HL-60 (cell line): ENCODE measurements around the gene SPEF1.

Experiments used
- DNase-seq, 2 experiments: peaks; one replicate each; pipeline ENCODE4 v3.0.0-alpha.2; 2010 to 2020; ENCODE audit warnings: low read depth in 1 of 2, low spot score in 1 of 2
- H3K27ac ChIP-seq: fragments of 250-450 bp; sonication (Bioruptor Pico); replicated peaks from 2 replicates; pipeline ENCODE4 v1.5.1; 2020; ENCODE audit warnings: mild to moderate bottlenecking, moderate library complexity
- H3K27me3 ChIP-seq: fragments of 250-450 bp; sonication (Bioruptor Pico); 2 replicates; pipeline ENCODE4 v1.5.1; 2021; ENCODE audit warnings: mild to moderate bottlenecking, moderate library complexity; ENCODE audit not compliant: insufficient read depth, poor library complexity, severe bottlenecking
- H3K4me3 ChIP-seq: replicated peaks from 2 replicates; pipeline ENCODE4 v1.5.1; 2011; ENCODE audit warnings: mild to moderate bottlenecking, control low read depth, low read length; ENCODE audit not compliant: insufficient read depth
- CTCF ChIP-seq: IDR thresholded peaks from one replicate; pipeline ENCODE4 v1.5.1; 2011; ENCODE audit warnings: low read length, control low read depth, inconsistent platforms; ENCODE audit not compliant: insufficient read depth
- GABPA ChIP-seq: IDR thresholded peaks from 2 replicates; pipeline ENCODE4 v1.6.1; 2012; ENCODE audit warnings: low read depth
- POLR2AphosphoS5 ChIP-seq: IDR thresholded peaks from 2 replicates; pipeline ENCODE4 v1.6.1; 2012; ENCODE audit warnings: low read depth
- REST ChIP-seq: IDR thresholded peaks from 2 replicates; pipeline ENCODE4 v1.6.1; 2012; ENCODE audit warnings: low read depth; ENCODE audit not compliant: insufficient replicate concordance
- SPI1 ChIP-seq: IDR thresholded peaks from 2 replicates; pipeline ENCODE4 v1.6.1; 2012; ENCODE audit warnings: low read depth, mild to moderate bottlenecking, borderline replicate concordance

SPEF1 gene

GRCh38 chr20:3743251-3743650 lies 38.0 kb downstream of the SPEF1 start:
- H3K27ac ChIP-seq: no peak overlapping the region
- no peak overlapping the region for H3K4me3 ChIP-seq
- peaks cover 2% of the 10 kb centered on the region for H3K27me3 ChIP-seq
- TF ChIP-seq REST (no peak), CTCF (no peak), POLR2AphosphoS5 (no peak), GABPA (no peak), SPI1 (no peak)
- no peak for DNase-seq

GRCh38 chr20:3741836-3742458 lies 39.3 kb downstream of the SPEF1 start:
- no peak for DNase-seq
- TF ChIP-seq SPI1 (no peak), GABPA (no peak), POLR2AphosphoS5 (no peak), REST (no peak), CTCF (no peak)
- no peak overlapping the region for H3K27ac ChIP-seq
- peaks cover 2% of the 10 kb centered on the region for H3K27me3 ChIP-seq
- H3K4me3 ChIP-seq: no peak overlapping the region

GRCh38 chr20:3740615-3741301 lies 40.5 kb downstream of the SPEF1 start:
- H3K27ac ChIP-seq: no peak overlapping the region
- no peak for TF ChIP-seq SPI1
- no peak for TF ChIP-seq POLR2AphosphoS5
- TF ChIP-seq GABPA: no peak
- TF ChIP-seq CTCF: no peak
- no peak for TF ChIP-seq REST
- no peak for DNase-seq

More at GRCh38 chr20:3740615-3741301, 40.5 kb downstream of the SPEF1 start:
- H3K27me3 ChIP-seq: peaks cover 3% of the 10 kb centered on the region
- H3K4me3 ChIP-seq: no peak overlapping the region
